Measurements from ENCODE around the gene ISM2. TPM values are rescaled to one million over a fixed set of nuclear protein-coding genes. Genes with fewer than 3 reads are reported as not detected.

The ISM2 gene
- polyA plus RNA-seq, 1 donor from 2014 or later = 1.4 TPM

DNA sequence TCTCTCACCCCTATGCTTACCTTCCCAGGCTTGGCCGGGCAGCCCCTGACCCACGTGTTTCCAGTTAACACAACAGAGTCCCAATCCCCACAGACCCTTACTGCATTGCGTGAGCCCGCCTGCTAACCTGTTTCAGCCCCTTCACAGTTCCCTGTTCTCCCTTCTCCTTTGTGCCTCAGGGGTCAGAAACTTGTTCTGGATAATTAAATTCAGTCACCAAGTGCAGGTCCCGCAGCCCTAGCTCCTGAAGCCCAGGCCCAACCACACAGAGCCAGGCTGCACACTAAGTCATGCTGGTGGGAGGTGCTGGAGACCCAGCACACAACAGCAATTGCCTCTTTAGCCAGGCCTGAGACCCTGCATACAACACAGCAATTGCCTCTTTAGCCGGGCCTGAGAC lies 9.6 kb downstream of the ISM2 start:
- no peaks in the 10 kb centered on the region for H3K27me3 ChIP-seq (ENCODE audit: insufficient read depth, low read depth, low read length)
- no peak overlapping the region for H2AFZ ChIP-seq (ENCODE audit: low read depth, low read length)
- H3K4me2 ChIP-seq (ENCODE audit: low read length) = no peak overlapping the region
- H3F3A ChIP-seq (ENCODE audit: insufficient read depth, low read length, poor library complexity, severe bottlenecking) = no peaks in the 10 kb centered on the region
- no peaks in the 10 kb centered on the region for H3K9me2 ChIP-seq (ENCODE audit: insufficient read depth, low read length)
- H3K9ac ChIP-seq (ENCODE audit: low read length) = no peak overlapping the region
- no peak overlapping the region for H3K4me3 ChIP-seq (ENCODE audit: low read length)
- H3K36me3 ChIP-seq (ENCODE audit: insufficient read depth, low read length) = no peaks in the 10 kb centered on the region
- no peaks in the 10 kb centered on the region for H3K9me3 ChIP-seq (ENCODE audit: low read length)
- H3K79me2 ChIP-seq (replicated peaks; ENCODE audit: insufficient read depth, low read length) = no peaks in the 10 kb centered on the region
- TF ChIP-seq RAD21 (conservative IDR thresholded peaks at IDR 0.05) (no peak), EP300 (conservative IDR thresholded peaks at IDR 0.05; ENCODE audit: poor library complexity, severe bottlenecking) (no peak), EZH2 (IDR thresholded peaks at IDR 0.05; ENCODE audit: borderline replicate concordance, insufficient read depth, low read length, poor library complexity, severe bottlenecking) (no peak), MXI1 (conservative IDR thresholded peaks at IDR 0.05; ENCODE audit: poor library complexity, severe bottlenecking) (no peak), POLR2AphosphoS5 (IDR thresholded peaks at IDR 0.05) (no peak)
- TF ChIP-seq, protein P1, sequence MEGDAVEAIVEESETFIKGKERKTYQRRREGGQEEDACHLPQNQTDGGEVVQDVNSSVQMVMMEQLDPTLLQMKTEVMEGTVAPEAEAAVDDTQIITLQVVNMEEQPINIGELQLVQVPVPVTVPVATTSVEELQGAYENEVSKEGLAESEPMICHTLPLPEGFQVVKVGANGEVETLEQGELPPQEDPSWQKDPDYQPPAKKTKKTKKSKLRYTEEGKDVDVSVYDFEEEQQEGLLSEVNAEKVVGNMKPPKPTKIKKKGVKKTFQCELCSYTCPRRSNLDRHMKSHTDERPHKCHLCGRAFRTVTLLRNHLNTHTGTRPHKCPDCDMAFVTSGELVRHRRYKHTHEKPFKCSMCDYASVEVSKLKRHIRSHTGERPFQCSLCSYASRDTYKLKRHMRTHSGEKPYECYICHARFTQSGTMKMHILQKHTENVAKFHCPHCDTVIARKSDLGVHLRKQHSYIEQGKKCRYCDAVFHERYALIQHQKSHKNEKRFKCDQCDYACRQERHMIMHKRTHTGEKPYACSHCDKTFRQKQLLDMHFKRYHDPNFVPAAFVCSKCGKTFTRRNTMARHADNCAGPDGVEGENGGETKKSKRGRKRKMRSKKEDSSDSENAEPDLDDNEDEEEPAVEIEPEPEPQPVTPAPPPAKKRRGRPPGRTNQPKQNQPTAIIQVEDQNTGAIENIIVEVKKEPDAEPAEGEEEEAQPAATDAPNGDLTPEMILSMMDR (IDR thresholded peaks at IDR 0.05; ENCODE audit: poor library complexity, severe bottlenecking) = no peak
- H4K20me1 ChIP-seq (ENCODE audit: insufficient read depth) = no peaks in the 10 kb centered on the region
- no peak overlapping the region for H3K27ac ChIP-seq (ENCODE audit: low read length)

DNA sequence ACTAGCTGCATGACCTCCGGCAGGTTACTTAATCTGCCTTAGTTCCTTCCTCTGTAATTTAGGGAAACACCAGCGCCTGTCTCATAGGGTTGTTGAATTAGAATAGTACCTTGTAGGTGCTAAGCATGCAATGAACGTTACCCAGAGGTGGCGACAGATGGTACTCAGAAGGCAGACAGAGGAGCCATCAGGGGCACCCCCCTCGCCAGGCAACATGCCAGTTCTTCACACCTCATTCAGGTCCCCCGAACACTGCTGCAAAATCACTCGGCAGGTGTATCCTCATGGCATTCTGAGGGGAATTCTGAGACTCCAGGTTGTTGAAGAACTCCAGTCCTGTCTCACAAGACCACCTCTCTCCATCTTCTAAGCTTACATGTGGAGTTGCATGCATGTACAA lies 10.1 kb downstream of the ISM2 start:
- Histone ChIP-seq H3K9me2 (ENCODE audit: insufficient read depth, low read length) (no peaks in the 10 kb centered on the region), H3K4me2 (ENCODE audit: low read length) (no peak overlapping the region), H3K79me2 (replicated peaks; ENCODE audit: insufficient read depth, low read length) (no peaks in the 10 kb centered on the region)

More for the DNA sequence above, 10.1 kb downstream of the ISM2 start:
- no peaks in the 10 kb centered on the region for H3K36me3 ChIP-seq (ENCODE audit: insufficient read depth, low read length)
- no peak for TF ChIP-seq TAF1 (IDR thresholded peaks at IDR 0.05; ENCODE audit: low read depth)
- TF ChIP-seq EZH2 (IDR thresholded peaks at IDR 0.05; ENCODE audit: borderline replicate concordance, insufficient read depth, low read length, poor library complexity, severe bottlenecking) = no peak
- TF ChIP-seq, protein P1 (IDR thresholded peaks at IDR 0.05; ENCODE audit: poor library complexity, severe bottlenecking) = no peak
- TF ChIP-seq SMC3 (conservative IDR thresholded peaks at IDR 0.05; ENCODE audit: poor library complexity) = no peak
- TF ChIP-seq POLR2AphosphoS5 (IDR thresholded peaks at IDR 0.05) = no peak
- TF ChIP-seq, protein P2, sequence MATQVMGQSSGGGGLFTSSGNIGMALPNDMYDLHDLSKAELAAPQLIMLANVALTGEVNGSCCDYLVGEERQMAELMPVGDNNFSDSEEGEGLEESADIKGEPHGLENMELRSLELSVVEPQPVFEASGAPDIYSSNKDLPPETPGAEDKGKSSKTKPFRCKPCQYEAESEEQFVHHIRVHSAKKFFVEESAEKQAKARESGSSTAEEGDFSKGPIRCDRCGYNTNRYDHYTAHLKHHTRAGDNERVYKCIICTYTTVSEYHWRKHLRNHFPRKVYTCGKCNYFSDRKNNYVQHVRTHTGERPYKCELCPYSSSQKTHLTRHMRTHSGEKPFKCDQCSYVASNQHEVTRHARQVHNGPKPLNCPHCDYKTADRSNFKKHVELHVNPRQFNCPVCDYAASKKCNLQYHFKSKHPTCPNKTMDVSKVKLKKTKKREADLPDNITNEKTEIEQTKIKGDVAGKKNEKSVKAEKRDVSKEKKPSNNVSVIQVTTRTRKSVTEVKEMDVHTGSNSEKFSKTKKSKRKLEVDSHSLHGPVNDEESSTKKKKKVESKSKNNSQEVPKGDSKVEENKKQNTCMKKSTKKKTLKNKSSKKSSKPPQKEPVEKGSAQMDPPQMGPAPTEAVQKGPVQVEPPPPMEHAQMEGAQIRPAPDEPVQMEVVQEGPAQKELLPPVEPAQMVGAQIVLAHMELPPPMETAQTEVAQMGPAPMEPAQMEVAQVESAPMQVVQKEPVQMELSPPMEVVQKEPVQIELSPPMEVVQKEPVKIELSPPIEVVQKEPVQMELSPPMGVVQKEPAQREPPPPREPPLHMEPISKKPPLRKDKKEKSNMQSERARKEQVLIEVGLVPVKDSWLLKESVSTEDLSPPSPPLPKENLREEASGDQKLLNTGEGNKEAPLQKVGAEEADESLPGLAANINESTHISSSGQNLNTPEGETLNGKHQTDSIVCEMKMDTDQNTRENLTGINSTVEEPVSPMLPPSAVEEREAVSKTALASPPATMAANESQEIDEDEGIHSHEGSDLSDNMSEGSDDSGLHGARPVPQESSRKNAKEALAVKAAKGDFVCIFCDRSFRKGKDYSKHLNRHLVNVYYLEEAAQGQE (IDR thresholded peaks at IDR 0.05; ENCODE audit: borderline replicate concordance) = no peak
- TF ChIP-seq RAD21 (conservative IDR thresholded peaks at IDR 0.05) = no peak
- no peak for TF ChIP-seq EP300 (conservative IDR thresholded peaks at IDR 0.05; ENCODE audit: poor library complexity, severe bottlenecking)
- TF ChIP-seq MXI1 (conservative IDR thresholded peaks at IDR 0.05; ENCODE audit: poor library complexity, severe bottlenecking) = no peak
- H3K27me3 ChIP-seq (ENCODE audit: insufficient read depth, low read depth, low read length) = no peaks in the 10 kb centered on the region
- H3F3A ChIP-seq (ENCODE audit: insufficient read depth, low read length, poor library complexity, severe bottlenecking) = no peaks in the 10 kb centered on the region
- H3K4me3 ChIP-seq (ENCODE audit: low read length) = no peak overlapping the region
- no peaks in the 10 kb centered on the region for H4K20me1 ChIP-seq (ENCODE audit: insufficient read depth)
- no peak overlapping the region for H3K27ac ChIP-seq (ENCODE audit: low read length)
- H3K9me3 ChIP-seq (ENCODE audit: low read length) = no peaks in the 10 kb centered on the region
- no peak overlapping the region for H3K9ac ChIP-seq (ENCODE audit: low read length)
- no peak overlapping the region for H2AFZ ChIP-seq (ENCODE audit: low read depth, low read length)
